Measurements from ENCODE around the gene ACTR1A. TPM values are rescaled to one million over a fixed set of nuclear protein-coding genes. Genes with fewer than 3 reads are reported as not detected.
A peak's percentile ranks its signal among the peaks of the same experiment; 100 is the strongest.

ACTR1A gene
- total RNA-seq (2021) (93.3 to 94.6 TPM (median 93.6 TPM) in 3 replicates), Bru-seq, nascent RNA (percentile 74 among the genes with signal in this experiment)
- long read RNA-seq, experiment 1, transcript ACTR1A-201 (11 exons, 2,829 nt), result major isoform, 518 of 604 reads
- long read RNA-seq, experiment 1, transcript ACTR1A-202 (4 exons, 3,519 nt), result minor isoform, 5 of 604 reads
- long read RNA-seq, experiment 1, partial matches to known transcripts, result 23 of 604 reads
- long read RNA-seq, experiment 1, other reads (novel, unspliced or antisense), result 58 of 604 reads
- long read RNA-seq, experiment 2, transcript ACTR1A-201 (11 exons, 2,829 nt), result major isoform, 56 of 145 reads
- long read RNA-seq, experiment 2, partial matches to known transcripts, result 22 of 145 reads
- long read RNA-seq, experiment 2, other reads (novel, unspliced or antisense), result 64 of 145 reads
- long read RNA-seq, experiment 3, transcript ACTR1A-201 (11 exons, 2,829 nt), result major isoform, 130 of 150 reads
- long read RNA-seq, experiment 3, partial matches to known transcripts, result 2 of 150 reads
- long read RNA-seq, experiment 3, other reads (novel, unspliced or antisense), result 18 of 150 reads

DNA sequence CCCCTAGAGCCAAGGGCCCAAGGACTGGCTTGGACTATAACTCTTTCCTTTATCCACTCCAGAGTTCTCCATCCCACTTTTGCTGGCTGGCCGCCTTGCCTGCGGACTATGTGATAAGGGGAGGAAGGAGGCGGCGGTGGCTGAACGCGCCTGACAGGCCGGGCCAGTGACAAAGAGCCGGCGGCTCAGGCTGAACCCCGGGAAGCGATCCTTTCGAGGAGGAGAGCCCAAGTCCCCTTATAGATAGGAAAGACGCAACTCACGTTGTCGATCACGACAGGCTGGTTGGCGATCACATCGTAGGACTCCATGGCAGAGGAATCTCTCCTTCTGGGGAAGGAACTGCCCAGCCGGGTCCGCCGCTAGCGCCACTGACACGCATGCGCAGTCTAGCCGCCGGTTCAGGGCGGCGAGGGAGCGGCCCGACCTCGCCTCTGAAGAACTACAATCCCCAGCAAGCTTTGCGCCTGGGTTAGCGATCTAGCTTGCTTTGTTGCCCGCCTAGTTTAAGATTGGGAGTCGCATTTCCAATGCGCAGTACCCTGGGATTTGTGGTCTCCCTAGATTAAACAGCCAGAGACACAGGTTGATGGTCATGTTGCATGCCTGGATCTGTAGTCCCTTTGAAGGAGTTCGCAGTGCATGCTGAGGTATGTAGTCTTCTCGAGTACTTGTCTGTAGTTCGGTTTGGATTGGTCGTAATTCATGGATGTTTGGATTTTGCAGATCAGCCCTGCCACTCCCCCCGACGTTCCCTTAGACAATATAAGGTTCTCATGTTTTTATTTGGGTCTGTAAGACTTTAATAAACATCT, at the start of gene ACTR1A:
ACTR1A (minus strand) TSS at position 376 of the 815 bp plus-strand sequence; CDS start at position 311, 65 bp downstream.
- H3K27ac Mint-ChIP-seq, result no peak within 1 kb of the TSS
- peaks cover 6% of the 10 kb centered on the region; the same call in 1 of the 2 replicates for H3K36me3 Mint-ChIP-seq
- CTCF ChIA-PET, result interaction anchor here (0.6 to 3.6 kb wide), 33 partner anchors 11 to 333 kb away, joined by 3 to 163 read pairs (median 5); partner anchors contain the start of genes ARL3, C10orf95, CUEDC2 and FBXL15
- peaks cover 12% of the 10 kb centered on the region for H3K27me3 Mint-ChIP-seq (ENCODE audit: low read depth)
- peak; percentile 96 for DNase-seq (ENCODE audit: low spot score)
- peaks cover 8% of the 10 kb centered on the region; the same call in 1 of the 2 replicates for H3K4me1 Mint-ChIP-seq
- TF ChIP-seq TP53 (CRISPR knock-in tag; IDR thresholded peaks at IDR 0.05) (no peak), MXD4 (CRISPR knock-in tag; IDR thresholded peaks at IDR 0.05; ENCODE audit: borderline replicate concordance) (no peak), TEAD4 (CRISPR knock-in tag; IDR thresholded peaks at IDR 0.05) (no peak), ETV6 (CRISPR knock-in tag; IDR thresholded peaks at IDR 0.05) (0 out of 2 replicates have a peak, but pooled peaks have one; percentile 22), GABPB1 (CRISPR knock-in tag; IDR thresholded peaks at IDR 0.05) (0 out of 2 replicates have a peak, but pooled peaks have one; percentile 5), ZNF416 (CRISPR knock-in tag; IDR thresholded peaks at IDR 0.05) (0 out of 2 replicates have a peak, but pooled peaks have one; percentile 54)
- TF ChIP-seq, protein P1, sequence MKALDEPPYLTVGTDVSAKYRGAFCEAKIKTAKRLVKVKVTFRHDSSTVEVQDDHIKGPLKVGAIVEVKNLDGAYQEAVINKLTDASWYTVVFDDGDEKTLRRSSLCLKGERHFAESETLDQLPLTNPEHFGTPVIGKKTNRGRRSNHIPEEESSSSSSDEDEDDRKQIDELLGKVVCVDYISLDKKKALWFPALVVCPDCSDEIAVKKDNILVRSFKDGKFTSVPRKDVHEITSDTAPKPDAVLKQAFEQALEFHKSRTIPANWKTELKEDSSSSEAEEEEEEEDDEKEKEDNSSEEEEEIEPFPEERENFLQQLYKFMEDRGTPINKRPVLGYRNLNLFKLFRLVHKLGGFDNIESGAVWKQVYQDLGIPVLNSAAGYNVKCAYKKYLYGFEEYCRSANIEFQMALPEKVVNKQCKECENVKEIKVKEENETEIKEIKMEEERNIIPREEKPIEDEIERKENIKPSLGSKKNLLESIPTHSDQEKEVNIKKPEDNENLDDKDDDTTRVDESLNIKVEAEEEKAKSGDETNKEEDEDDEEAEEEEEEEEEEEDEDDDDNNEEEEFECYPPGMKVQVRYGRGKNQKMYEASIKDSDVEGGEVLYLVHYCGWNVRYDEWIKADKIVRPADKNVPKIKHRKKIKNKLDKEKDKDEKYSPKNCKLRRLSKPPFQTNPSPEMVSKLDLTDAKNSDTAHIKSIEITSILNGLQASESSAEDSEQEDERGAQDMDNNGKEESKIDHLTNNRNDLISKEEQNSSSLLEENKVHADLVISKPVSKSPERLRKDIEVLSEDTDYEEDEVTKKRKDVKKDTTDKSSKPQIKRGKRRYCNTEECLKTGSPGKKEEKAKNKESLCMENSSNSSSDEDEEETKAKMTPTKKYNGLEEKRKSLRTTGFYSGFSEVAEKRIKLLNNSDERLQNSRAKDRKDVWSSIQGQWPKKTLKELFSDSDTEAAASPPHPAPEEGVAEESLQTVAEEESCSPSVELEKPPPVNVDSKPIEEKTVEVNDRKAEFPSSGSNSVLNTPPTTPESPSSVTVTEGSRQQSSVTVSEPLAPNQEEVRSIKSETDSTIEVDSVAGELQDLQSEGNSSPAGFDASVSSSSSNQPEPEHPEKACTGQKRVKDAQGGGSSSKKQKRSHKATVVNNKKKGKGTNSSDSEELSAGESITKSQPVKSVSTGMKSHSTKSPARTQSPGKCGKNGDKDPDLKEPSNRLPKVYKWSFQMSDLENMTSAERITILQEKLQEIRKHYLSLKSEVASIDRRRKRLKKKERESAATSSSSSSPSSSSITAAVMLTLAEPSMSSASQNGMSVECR (CRISPR knock-in tag; IDR thresholded peaks at IDR 0.05; ENCODE audit: borderline replicate concordance), result peak; percentile 73; the same call in 1 of the 2 replicates
- TF ChIP-seq, protein P2, sequence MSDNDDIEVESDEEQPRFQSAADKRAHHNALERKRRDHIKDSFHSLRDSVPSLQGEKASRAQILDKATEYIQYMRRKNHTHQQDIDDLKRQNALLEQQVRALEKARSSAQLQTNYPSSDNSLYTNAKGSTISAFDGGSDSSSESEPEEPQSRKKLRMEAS (CRISPR knock-in tag; IDR thresholded peaks at IDR 0.05), result peak; percentile 52; the same call in 1 of the 2 replicates
- TF ChIP-seq, protein P3, sequence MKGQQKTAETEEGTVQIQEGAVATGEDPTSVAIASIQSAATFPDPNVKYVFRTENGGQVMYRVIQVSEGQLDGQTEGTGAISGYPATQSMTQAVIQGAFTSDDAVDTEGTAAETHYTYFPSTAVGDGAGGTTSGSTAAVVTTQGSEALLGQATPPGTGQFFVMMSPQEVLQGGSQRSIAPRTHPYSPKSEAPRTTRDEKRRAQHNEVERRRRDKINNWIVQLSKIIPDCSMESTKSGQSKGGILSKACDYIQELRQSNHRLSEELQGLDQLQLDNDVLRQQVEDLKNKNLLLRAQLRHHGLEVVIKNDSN (CRISPR knock-in tag; IDR thresholded peaks at IDR 0.05), result 0 out of 2 replicates have a peak, but pooled peaks have one; percentile 28
- no peak within 1 kb of the TSS for H3K4me3 Mint-ChIP-seq
- H3K9me3 Mint-ChIP-seq, result no peaks in the 10 kb centered on the region
- peak; percentile 76 for ATAC-seq
- POLR2A ChIA-PET, result interaction anchor here (0.6 to 1.4 kb wide), 4 partner anchors 51 to 139 kb away, joined by 3 to 4 read pairs (median 3); partner anchors contain the start of gene C10orf95

DNA sequence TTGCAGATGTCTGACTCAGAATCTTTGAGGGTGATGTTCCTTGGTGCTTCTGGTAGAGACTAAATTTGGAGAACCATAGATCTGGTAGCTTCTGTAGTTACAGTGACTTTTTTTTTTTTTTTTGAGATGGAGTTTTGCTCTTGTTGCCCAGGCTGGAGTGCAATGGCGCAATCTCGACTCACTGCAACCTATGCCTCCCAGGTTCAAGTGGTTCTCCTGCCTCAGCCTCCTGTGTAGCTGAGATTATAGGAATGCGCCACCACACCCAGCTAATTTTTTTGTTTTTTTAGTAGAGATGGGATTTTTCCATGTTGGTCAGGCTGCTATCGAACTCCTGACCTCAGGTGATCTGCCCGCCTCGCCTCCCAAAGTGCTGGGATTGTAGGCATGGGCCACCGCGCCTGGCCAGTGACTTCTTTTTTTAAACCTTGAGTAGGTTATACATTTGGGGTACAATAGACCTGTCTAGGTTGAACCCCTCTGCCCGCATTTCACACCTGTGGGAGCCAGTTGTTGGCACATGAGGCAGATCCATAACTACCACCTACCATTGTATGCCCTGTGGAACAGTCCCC, 48.2 kb upstream of the ACTR1A start:
- DNase-seq (ENCODE audit: low spot score) (no peak), ATAC-seq (no peak)
- H3K9me3 Mint-ChIP-seq, result no peaks in the 10 kb centered on the region
- H3K4me3 Mint-ChIP-seq, result no peak overlapping the region
- no peaks in the 10 kb centered on the region for H3K4me1 Mint-ChIP-seq
- ChIA-PET CTCF (no interaction called here), POLR2A (no interaction called here)
- H3K27me3 Mint-ChIP-seq (ENCODE audit: low read depth), result no peaks in the 10 kb centered on the region
- H3K36me3 Mint-ChIP-seq, result peaks cover 14% of the 10 kb centered on the region
- TF ChIP-seq, protein P2 (CRISPR knock-in tag; IDR thresholded peaks at IDR 0.05), result no peak
- TF ChIP-seq, protein P4, sequence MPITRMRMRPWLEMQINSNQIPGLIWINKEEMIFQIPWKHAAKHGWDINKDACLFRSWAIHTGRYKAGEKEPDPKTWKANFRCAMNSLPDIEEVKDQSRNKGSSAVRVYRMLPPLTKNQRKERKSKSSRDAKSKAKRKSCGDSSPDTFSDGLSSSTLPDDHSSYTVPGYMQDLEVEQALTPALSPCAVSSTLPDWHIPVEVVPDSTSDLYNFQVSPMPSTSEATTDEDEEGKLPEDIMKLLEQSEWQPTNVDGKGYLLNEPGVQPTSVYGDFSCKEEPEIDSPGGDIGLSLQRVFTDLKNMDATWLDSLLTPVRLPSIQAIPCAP (CRISPR knock-in tag; IDR thresholded peaks at IDR 0.05), result no peak
- TF ChIP-seq MXD4 (CRISPR knock-in tag; IDR thresholded peaks at IDR 0.05; ENCODE audit: borderline replicate concordance), result no peak
- H3K27ac Mint-ChIP-seq, result no peak overlapping the region
